DMS153 treated with DMSO at 0.1 percent for 48 hours (cell line): ENCODE data around the gene LRRC75B.
A peak's percentile ranks its signal among the peaks of the same experiment; 100 is the strongest.
"Not testable (repeated sequence)": the region's sequence is repeated elsewhere in the genome, so short reads cannot be mapped to it uniquely, and the experiment has no call there.

Experiments used
- DNase-seq: peaks from one replicate; lab custom pipeline; 2025; ENCODE audit not compliant: unreplicated experiment; lab: John Stamatoyannopoulos, UW

LRRC75B gene, protein sequence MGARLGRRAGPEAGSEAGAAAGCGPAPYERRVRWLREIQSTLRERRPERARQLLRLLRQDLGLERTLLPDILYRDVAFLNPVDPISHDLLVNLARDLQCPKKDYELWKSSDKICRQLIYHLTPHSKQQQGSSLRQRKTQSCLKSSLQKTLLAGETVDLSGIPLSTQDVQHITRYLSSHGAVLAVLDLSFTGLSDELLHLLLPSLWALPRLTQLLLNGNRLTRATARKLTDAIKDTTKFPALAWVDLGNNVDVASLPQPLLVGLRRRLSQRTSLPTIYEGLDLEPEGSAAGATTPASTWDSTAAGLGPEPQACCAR

GRCh38 chr22:24592851-24593558 is at the start of gene LRRC75B:
TSS of gene LRRC75B (minus strand) at chr22:24593073. CDS start at chr22:24593039, 34 bp downstream.
- DNase-seq = peak; percentile 13

DNA sequence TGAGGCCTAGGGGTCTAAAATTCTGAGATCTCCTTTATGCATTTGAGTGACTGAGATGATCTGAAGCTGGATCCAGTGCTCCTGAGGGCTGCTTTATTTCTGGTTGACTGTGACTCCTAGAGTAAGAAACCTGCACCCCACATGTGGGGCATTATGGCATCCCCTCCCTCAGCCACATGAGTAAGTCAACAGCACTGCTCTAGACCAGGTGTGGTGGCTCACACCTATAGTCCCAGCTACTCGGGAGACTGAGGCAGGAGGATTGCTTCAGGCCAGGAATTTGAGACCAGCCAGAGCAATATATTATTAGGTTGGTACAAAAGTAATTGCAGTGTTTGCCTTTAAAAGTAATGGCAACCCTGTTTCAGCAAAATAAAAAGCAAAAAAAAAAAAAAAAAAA is 49.4 kb upstream of the LRRC75B start:
- DNase-seq = not testable (repeated sequence)

DNA sequence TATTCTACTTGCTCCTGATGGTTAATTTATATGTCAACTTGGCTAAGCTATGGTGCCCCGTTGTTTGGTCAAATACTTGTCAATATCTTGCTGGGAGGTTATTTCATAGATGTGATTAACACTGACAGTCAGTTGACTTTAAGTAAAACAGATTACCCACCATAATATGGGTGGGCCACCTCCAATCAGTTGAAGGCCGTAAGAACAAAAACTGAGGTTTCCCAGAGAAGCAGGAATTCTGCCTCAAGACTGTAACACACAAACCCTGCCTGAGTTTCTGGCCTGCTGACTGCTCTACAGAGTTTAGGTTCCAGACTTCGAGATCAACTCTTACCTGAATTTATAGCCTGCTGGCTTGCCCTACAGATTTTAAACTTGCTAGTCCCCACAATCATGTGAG is 43.6 kb upstream of the LRRC75B start:
- not testable (repeated sequence) for DNase-seq

GRCh38 chr22:24634776-24635389 is 42.0 kb upstream of the LRRC75B start:
- not testable (repeated sequence) for DNase-seq

- DNase-seq = not testable (repeated sequence)
These were observed 40.6 kb upstream of the LRRC75B start for GRCh38 chr22:24633231-24634023.

DNA sequence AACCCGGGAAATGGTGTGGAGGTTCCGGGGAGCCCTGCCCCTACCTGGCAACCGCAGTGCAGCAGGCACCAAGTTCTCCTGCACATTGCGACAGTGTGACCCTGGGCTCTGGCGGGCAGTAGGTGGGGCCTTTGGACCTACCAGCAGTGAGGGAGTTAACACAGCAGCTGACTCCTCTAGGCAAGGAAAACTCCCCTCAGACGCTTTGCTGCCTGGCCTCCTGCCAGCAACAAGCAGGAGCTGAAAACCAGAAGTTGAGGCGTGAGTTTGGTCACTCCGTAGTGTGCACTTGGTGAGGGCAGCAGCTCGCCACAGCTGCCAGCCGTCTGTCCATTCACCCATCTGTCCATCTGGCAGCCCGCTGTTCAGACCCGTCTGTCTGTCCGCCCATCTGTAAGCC is 39.8 kb upstream of the LRRC75B start:
- not testable (repeated sequence) for DNase-seq

GRCh38 chr22:24631430-24632122 is 38.7 kb upstream of the LRRC75B start:
- not testable (repeated sequence) for DNase-seq

GRCh38 chr22:24630812-24631427 is 38.0 kb upstream of the LRRC75B start:
- DNase-seq = not testable (repeated sequence)

DNA sequence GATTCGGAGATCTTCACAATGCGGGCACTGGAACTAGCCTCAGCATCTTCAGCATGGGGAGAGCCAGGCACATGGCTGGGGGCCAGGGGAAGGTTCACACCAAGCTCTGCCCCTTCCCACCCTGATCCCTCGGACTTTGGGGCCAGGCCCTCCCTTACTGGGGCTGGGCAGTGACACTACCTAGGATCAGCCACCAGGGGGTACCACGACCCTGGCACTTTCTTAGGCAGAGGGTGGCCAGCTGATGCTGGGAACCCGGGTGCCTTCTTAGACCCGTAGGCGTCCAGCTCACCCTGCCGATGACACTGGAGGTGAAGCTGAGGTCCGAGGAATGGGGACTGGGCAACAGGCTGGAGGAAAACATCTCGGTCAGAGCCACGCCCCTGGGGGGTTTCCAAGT is 36.2 kb upstream of the LRRC75B start:
- peak; percentile 4 for DNase-seq

DNA sequence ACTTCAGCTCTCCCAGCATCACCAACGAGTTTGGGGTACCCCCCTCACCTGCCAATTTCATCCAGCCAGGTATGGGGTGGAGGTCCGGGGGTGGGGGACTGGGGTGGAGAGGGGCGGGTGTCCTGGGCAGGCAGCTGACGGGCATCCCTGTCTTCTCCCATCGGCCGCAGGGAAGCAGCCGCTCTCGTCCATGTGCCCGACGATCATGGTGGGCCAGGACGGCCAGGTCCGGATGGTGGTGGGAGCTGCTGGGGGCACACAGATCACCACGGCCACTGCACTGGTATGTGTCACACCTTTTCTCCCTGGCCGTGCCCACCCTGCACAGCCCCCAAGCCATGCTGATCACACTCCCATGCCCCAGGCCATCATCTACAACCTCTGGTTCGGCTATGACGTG is 35.0 kb upstream of the LRRC75B start:
- DNase-seq = not testable (repeated sequence)

DNA sequence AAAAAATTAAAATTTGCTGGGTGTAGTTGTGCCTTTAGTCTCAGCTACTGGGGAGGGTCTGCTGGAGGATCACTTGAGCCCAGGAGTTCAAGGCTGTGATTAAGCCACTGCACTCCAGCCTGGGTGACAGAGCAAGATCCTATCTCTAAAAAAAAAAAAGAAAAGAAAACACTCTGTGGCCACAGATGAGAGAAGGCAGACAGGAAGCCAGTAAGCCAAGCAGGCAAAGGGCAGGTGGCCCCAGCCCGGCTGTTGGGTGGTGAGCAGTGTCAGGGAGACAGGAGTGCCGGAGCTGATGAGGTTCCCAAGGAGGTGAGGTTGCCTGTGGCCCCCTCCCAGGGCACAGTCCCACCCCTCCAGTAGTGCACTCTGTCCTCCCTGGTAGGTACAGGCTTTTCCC is 29.7 kb upstream of the LRRC75B start:
- DNase-seq = not testable (repeated sequence)

DNA sequence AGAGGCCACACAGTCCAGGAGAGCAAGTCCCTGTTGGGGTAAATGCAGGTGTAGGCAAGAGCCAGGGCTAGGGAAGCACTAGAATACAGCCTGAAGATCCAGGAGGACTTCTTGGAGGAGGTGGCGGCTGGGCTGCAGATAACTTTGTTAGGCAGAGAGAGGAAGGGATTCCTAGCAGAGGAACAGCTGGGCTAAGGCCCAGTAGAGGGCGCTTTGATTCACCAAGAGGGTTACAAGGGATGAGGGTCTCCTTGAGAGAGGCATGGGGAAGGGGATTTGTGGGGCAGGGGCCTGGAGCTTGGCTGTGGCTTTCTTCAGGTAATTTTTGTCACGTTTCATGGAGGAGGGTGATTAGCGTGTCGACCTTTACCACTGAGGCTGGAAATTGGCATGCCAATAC is 28.4 kb upstream of the LRRC75B start:
- not testable (repeated sequence) for DNase-seq

- not testable (repeated sequence) for DNase-seq
These were observed 21.9 kb upstream of the LRRC75B start for GRCh38 chr22:24614794-24615193.

DNA sequence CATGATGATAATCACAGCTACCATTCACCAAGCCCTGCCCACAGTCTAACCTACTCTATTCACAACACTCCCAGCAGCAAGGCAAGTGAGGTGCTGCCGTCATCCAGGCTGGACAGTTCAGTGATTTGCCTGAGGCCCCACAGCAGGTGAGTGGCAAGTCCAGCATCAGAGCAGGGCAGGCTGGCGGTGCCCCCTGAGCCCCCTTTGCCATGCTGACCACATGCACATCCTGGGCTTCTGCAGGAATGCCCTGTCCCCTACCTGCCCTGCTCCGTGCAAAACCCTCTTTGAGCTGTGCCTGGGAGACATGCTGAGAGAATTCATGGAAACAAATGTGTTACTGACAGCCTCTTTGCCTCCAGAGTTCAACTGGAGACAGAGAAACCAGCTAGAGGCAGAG is 17.0 kb upstream of the LRRC75B start:
- not testable (repeated sequence) for DNase-seq

DNA sequence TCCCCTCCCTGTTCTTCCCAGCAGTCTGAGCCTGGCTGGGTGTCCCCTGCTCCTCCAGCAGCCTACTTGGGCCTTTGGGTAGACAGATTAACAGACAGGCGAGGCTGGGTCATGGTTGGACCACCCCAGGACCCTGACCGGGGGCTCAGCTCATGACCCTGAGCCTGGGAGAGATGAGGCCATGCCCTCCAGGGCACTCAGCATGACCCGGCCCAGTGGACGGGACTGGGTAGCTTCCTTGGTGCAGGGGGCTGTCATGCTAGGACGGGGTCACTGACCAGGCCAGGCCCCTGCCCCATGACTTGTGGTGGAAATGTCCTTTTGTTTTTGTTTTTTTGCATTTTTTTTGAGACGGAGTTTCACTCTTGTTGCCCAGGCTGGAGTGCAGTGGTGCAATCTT is 15.5 kb upstream of the LRRC75B start:
- not testable (repeated sequence) for DNase-seq

DNA sequence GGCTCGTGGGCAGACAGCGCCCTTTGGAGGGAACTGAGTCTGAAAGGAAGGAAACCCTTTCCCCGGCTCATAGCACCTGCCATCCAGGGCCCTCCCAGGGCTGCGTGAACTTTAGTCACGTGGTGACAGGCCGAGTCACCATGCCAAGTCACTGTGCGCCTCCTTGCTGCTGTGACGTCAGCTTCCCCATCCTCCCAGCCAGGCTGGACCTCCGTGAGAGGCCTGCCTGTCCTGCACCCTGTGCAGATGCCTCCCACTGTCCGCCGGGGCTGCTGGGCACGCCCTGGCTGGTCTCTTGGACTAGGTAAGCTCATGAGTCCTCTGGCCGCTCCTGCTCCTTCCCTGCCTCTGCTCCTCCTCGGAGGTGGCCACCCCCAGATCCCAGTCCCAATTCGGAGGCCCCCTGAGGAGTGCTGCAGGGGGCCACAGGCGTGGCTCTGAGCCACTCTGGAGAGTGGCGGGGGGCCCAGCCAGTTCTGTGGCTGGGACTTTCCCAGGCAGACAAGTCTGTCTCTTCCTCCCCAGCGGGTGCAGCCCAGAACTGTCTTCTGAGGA is 14.6 kb upstream of the LRRC75B start:
- not testable (repeated sequence) for DNase-seq

- not testable (repeated sequence) for DNase-seq
These were observed 13.5 kb upstream of the LRRC75B start for GRCh38 chr22:24606340-24606739.

GRCh38 chr22:24603770-24604629 is 11.1 kb upstream of the LRRC75B start:
- DNase-seq = peak; percentile 17
